PC-3 (cell line): ENCODE measurements around the gene TGFBR3L. TPM values are rescaled to one million over a fixed set of nuclear protein-coding genes. Genes with fewer than 3 reads are reported as not detected.

Source experiments
- ATAC-seq: fragments of 200-7000 bp; cut with Tn5 transposase; 2 replicates; pipeline ENCODE4 v1.9.1; 2020; ENCODE audit warnings: mild to moderate bottlenecking, moderate library complexity
- BruUV-seq: library from RNA; stranded (reverse); fragments of 400-500 nt; replicated peaks from 2 replicates; lab custom pipeline; 2021; lab: Mats Ljungman, UMichigan
- CTCF ChIA-PET: fragments of 300-600 bp; sonication (Branson Sonifier 250); formaldehyde crosslinking; loops from one replicate; lab custom pipeline; 2022; ENCODE audit warnings: antibody characterized with exemption; lab: Charles Lee
- POLR2A ChIA-PET: fragments of 300-600 bp; sonication (Branson Sonifier 250); formaldehyde crosslinking; loops from one replicate; lab custom pipeline; 2022; ENCODE audit warnings: antibody characterized with exemption; ENCODE audit not compliant: unreplicated experiment; lab: Charles Lee
- DNase-seq: peaks from one replicate; pipeline ENCODE4 v3.0.0-alpha.2; 2015
- H2AFZ ChIP-seq: fragments of 300-600 bp; sonication (generic); 2 replicates; pipeline ENCODE4 v1.6.0; 2016; ENCODE audit warnings: antibody characterized with exemption, low read length
- H3F3A ChIP-seq: fragments of 300-600 bp; sonication (generic); one replicate; pipeline ENCODE4 v1.6.0; 2017; ENCODE audit warnings: antibody characterized with exemption, low read length, control low read depth, mild to moderate bottlenecking; ENCODE audit not compliant: unreplicated experiment
- H3K27ac ChIP-seq: fragments of 300-600 bp; sonication (generic); 2 replicates; pipeline ENCODE4 v1.5.1; 2016; ENCODE audit warnings: mild to moderate bottlenecking, low read length
- H3K27me3 ChIP-seq: fragments of 300-600 bp; sonication (generic); 2 replicates; pipeline ENCODE4 v1.6.1; 2016; ENCODE audit warnings: low read length, mixed read lengths
- H3K36me3 ChIP-seq: fragments of 300-600 bp; sonication (generic); 2 replicates; pipeline ENCODE4 v1.6.1; 2016; ENCODE audit warnings: low read depth, mixed run types, low read length, mixed read lengths
- H3K4me1 ChIP-seq: fragments of 300-600 bp; sonication (generic); 2 replicates; pipeline ENCODE4 v1.5.1; 2016; ENCODE audit warnings: low read length; ENCODE audit not compliant: insufficient read depth
- H3K4me2 ChIP-seq: fragments of 300-600 bp; sonication (generic); 2 replicates; pipeline ENCODE4 v1.6.0; 2016; ENCODE audit warnings: low read length
- H3K4me3 ChIP-seq: fragments of 300-600 bp; sonication (generic); 2 replicates; pipeline ENCODE4 v1.5.1; 2016; ENCODE audit warnings: mild to moderate bottlenecking, low read length, mixed read lengths
- H3K79me2 ChIP-seq: fragments of 300-600 bp; sonication (generic); 2 replicates; pipeline ENCODE4 v1.6.1; 2017; ENCODE audit warnings: low read length, mixed read lengths
- H3K9ac ChIP-seq: fragments of 300-600 bp; sonication (generic); 2 replicates; pipeline ENCODE4 v1.6.0; 2016; ENCODE audit warnings: mild to moderate bottlenecking, low read length
- H3K9me2 ChIP-seq: fragments of 300-600 bp; sonication (generic); replicated peaks from 2 replicates; pipeline ENCODE4 v1.6.1; 2016; ENCODE audit warnings: mixed run types, low read length, mixed read lengths
- H3K9me3 ChIP-seq: fragments of 300-600 bp; sonication (generic); 2 replicates; pipeline ENCODE4 v1.6.1; 2016; ENCODE audit warnings: low read length, mixed read lengths
- H4K20me1 ChIP-seq: fragments of 300-600 bp; sonication (generic); 2 replicates; pipeline ENCODE4 v1.6.1; 2016; ENCODE audit warnings: low read length, mixed read lengths
- EZH2 ChIP-seq: fragments of 300-600 bp; sonication (generic); IDR thresholded peaks from one replicate; pipeline ENCODE4 v1.6.1; 2017; ENCODE audit warnings: antibody characterized with exemption, mild to moderate bottlenecking, low read length; ENCODE audit not compliant: unreplicated experiment
- EZH2phosphoT487 ChIP-seq: fragments of 300-600 bp; sonication (generic); IDR thresholded peaks from 2 replicates; pipeline ENCODE4 v1.6.1; 2018; ENCODE audit warnings: mild to moderate bottlenecking, antibody characterized with exemption, low read length, borderline replicate concordance
- intact Hi-C: fragments of 100-400 bp; cut with micrococcal nuclease; formaldehyde crosslinking; loops from 2 replicates; pipeline ENCODE4 v1.9.0; 2023
- total RNA-seq: library from RNA; depleted of rRNA; stranded (reverse); fragments of >200 nt; gene quantifications from 2 replicates; pipeline ENCODE4 v1.2.3, GENCODE V29; 2014
- TF ChIP-seq, protein P1 (sequence below): fragments of 300-600 bp; sonication (generic); conservative IDR thresholded peaks from 2 replicates; pipeline ENCODE4 v1.5.1; 2017; ENCODE audit warnings: antibody characterized with exemption, low read depth, mild to moderate bottlenecking, low read length

TGFBR3L gene
- total RNA-seq, 1 experiment from 2014 or later: 10.5 TPM

DNA sequence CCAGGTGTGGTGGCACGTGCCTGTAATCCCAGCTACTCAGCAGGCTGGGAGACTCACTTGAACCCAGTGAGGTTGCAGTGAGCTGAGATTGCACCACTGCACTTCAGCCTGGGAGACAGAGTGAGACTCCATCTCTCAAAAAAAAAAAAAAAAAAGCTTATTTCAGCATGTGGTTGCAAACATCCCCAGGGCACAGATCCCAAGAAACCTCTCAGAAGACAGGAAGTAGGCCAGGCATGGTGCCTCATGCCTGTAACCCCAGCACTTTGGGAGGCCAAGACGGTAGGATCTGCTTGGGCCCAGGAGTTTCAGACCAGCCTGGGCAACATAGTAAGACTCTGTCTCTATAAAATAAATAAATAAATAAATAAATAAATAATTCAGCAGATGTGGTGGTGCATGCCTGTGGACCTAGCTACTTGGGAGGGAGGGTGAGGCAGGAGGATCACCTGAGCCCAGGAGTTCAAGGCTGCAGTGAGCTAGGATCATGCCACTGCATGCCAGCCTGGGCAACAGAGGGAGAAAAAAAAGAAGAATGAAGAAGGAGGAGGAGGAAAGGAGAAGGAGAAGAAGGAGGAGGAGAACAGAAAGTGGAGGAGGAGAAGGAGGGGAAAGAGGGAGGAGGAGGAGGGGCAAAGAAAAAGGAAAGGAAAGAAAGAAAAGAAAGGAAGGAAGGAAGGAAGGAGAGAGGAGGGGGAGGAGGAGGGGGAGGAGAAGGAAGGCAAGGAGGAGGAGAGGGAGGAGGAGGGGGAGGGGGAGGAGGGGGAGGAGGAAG lies 30.6 kb upstream of the TGFBR3L start:
- no peak overlapping the region for H2AFZ ChIP-seq
- no peaks in the 10 kb centered on the region for H4K20me1 ChIP-seq
- ChIA-PET CTCF (interaction anchor here (0.6 kb wide), 1 partner anchor 499 kb away, joined by 3 read pairs; no protein-coding TSS in a partner anchor), POLR2A (no interaction called here)
- H3K9ac ChIP-seq: no peak overlapping the region
- no peaks in the 10 kb centered on the region for H3K9me2 ChIP-seq
- ATAC-seq (no peak), DNase-seq (no peak)
- H3F3A ChIP-seq: no peaks in the 10 kb centered on the region
- BruUV-seq: no TSS peak
- no peaks in the 10 kb centered on the region for H3K9me3 ChIP-seq
- peaks cover 6% of the 10 kb centered on the region for H3K79me2 ChIP-seq
- H3K27ac ChIP-seq: no peak overlapping the region
- no peak overlapping the region for H3K4me3 ChIP-seq
- no peak overlapping the region for H3K4me2 ChIP-seq
- intact Hi-C loops: no loop called here
- H3K27me3 ChIP-seq: no peaks in the 10 kb centered on the region
- TF ChIP-seq EZH2phosphoT487 (no peak), EZH2 (no peak)
- TF ChIP-seq, protein P1, sequence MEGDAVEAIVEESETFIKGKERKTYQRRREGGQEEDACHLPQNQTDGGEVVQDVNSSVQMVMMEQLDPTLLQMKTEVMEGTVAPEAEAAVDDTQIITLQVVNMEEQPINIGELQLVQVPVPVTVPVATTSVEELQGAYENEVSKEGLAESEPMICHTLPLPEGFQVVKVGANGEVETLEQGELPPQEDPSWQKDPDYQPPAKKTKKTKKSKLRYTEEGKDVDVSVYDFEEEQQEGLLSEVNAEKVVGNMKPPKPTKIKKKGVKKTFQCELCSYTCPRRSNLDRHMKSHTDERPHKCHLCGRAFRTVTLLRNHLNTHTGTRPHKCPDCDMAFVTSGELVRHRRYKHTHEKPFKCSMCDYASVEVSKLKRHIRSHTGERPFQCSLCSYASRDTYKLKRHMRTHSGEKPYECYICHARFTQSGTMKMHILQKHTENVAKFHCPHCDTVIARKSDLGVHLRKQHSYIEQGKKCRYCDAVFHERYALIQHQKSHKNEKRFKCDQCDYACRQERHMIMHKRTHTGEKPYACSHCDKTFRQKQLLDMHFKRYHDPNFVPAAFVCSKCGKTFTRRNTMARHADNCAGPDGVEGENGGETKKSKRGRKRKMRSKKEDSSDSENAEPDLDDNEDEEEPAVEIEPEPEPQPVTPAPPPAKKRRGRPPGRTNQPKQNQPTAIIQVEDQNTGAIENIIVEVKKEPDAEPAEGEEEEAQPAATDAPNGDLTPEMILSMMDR: no peak
- H3K4me1 ChIP-seq: peaks cover 7% of the 10 kb centered on the region
- no peaks in the 10 kb centered on the region for H3K36me3 ChIP-seq

DNA sequence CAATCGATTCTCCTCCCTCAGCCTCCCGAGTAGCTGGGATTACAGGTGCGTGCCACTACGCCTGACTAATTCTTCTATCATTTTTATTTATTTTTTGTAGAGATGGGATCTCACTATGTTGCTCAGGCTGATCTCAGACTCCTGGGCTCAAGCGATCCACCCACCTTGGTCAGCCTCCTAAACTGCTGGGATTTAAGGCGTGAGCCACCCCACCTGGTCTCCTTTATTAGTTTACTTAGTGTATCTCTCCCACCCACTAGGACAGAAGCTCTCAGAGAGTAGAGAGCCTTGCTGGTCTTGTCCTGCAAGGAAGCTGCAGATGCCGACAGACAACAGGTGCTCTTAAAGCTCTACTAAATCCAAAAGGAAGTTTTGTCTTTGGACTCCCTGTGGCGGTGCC lies 28.8 kb upstream of the TGFBR3L start:
- no peak overlapping the region for H3K27ac ChIP-seq
- H4K20me1 ChIP-seq: no peaks in the 10 kb centered on the region
- TF ChIP-seq, protein P1: no peak
- H3K4me3 ChIP-seq: no peak overlapping the region
- no peaks in the 10 kb centered on the region for H3K27me3 ChIP-seq
- H3K9ac ChIP-seq: no peak overlapping the region
- H3K4me2 ChIP-seq: no peak overlapping the region
- DNase-seq (no peak), ATAC-seq (no peak)
- no peaks in the 10 kb centered on the region for H3K9me3 ChIP-seq
- intact Hi-C loops: no loop called here
- ChIA-PET POLR2A (interaction anchor here (0.5 kb wide), 1 partner anchor 16 kb away, joined by 3 read pairs; no protein-coding TSS in a partner anchor), CTCF (no interaction called here)
- no TSS peak for BruUV-seq
- no peaks in the 10 kb centered on the region for H3K9me2 ChIP-seq
- H3F3A ChIP-seq: no peaks in the 10 kb centered on the region
- H3K36me3 ChIP-seq: no peaks in the 10 kb centered on the region
- H2AFZ ChIP-seq: no peak overlapping the region
- peaks cover 14% of the 10 kb centered on the region for H3K4me1 ChIP-seq
- peaks cover 24% of the 10 kb centered on the region for H3K79me2 ChIP-seq
